ENCODE results near the gene STXBP5.

DNA sequence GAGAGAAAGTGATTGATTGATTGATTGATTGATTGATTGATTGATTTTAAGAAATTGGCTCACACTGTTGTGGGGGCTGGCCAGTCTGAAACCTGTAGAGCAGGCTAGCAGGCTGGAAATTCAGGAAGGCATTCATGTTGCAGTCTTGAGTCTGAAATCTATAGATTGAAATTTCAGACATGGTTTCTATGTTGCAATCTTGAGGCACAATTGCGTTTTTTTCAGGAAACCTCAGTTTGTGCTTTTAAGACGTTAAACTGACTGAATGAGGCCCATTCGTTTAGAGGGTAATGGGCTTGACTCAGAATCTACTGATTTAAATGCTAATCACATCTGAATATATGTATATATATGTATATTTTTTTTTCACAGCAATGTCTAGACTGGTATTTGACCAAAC, 106.3 kb downstream of the STXBP5 start:
- no peak for TF ChIP-seq POLR2A (IDR thresholded peaks at IDR 0.05)
- TF ChIP-seq, protein P1, sequence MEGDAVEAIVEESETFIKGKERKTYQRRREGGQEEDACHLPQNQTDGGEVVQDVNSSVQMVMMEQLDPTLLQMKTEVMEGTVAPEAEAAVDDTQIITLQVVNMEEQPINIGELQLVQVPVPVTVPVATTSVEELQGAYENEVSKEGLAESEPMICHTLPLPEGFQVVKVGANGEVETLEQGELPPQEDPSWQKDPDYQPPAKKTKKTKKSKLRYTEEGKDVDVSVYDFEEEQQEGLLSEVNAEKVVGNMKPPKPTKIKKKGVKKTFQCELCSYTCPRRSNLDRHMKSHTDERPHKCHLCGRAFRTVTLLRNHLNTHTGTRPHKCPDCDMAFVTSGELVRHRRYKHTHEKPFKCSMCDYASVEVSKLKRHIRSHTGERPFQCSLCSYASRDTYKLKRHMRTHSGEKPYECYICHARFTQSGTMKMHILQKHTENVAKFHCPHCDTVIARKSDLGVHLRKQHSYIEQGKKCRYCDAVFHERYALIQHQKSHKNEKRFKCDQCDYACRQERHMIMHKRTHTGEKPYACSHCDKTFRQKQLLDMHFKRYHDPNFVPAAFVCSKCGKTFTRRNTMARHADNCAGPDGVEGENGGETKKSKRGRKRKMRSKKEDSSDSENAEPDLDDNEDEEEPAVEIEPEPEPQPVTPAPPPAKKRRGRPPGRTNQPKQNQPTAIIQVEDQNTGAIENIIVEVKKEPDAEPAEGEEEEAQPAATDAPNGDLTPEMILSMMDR (IDR thresholded peaks at IDR 0.05) = no peak
